Prostate gland (tissue), 2 donors: ENCODE data around the gene TNFAIP3. TPM values are rescaled to one million over a fixed set of nuclear protein-coding genes. Genes with fewer than 3 reads are reported as not detected.

Source experiments
- DNase-seq: peaks from one replicate; pipeline ENCODE4 v3.0.0-alpha.2; 2019; ENCODE audit warnings: low spot score
- H3K27ac ChIP-seq, 2 donors: fragments of 200-600 bp; sonication (generic); 2 replicates each; pipeline ENCODE4 v1.5.1; 2017 to 2019
- H3K27me3 ChIP-seq: fragments of 200-600 bp; sonication (generic); replicated peaks from 2 replicates; pipeline ENCODE4 v1.5.1; 2019; ENCODE audit not compliant: insufficient read depth
- H3K36me3 ChIP-seq, 2 donors: fragments of 200-600 bp; sonication (generic); 1 replicate in 1 of 2; 2 replicates in 1 of 2; pipeline versions ENCODE4 v1.5.1 to v1.8.1; 2017 to 2019
- H3K4me1 ChIP-seq: fragments of 200-600 bp; sonication (generic); replicated peaks from 2 replicates; pipeline ENCODE4 v1.5.1; 2019
- H3K4me3 ChIP-seq, 2 donors: fragments of 200-600 bp; sonication (generic); 2 replicates each; pipeline ENCODE4 v1.5.1; 2017 to 2019
- H3K9me3 ChIP-seq: fragments of 200-600 bp; sonication (generic); 2 replicates; pipeline ENCODE4 v1.5.1; 2017
- POLR2A ChIP-seq: fragments of 450-650 bp; IDR thresholded peaks from one replicate; pipeline ENCODE4 v1.6.1; 2016; ENCODE audit warnings: antibody characterized with exemption, mild to moderate bottlenecking
- POLR2AphosphoS5 ChIP-seq: sonication (generic); formaldehyde crosslinking; IDR thresholded peaks from one replicate; pipeline ENCODE4 v1.6.1; 2017; ENCODE audit warnings: antibody characterized with exemption
- WGBS: methylation state at CpG from one replicate; pipeline ENCODE4 v1.1.5; 2018; 5-methylcytosine and 5-hydroxymethylcytosine counted together
- intact Hi-C: fragments of 100-400 bp; cut with DNase I; formaldehyde crosslinking; loops from one replicate; pipeline ENCODE4 v1.14.2; 2022
- total RNA-seq, 2 donors: library from RNA; depleted of rRNA; stranded (reverse); fragments of >200 nt; gene quantifications; one replicate each; pipeline ENCODE4 v1.1.0, GENCODE V29; 2016
- TF ChIP-seq, protein P1 (sequence below), 4 experiments: fragments of 200-600 bp in 2 of 4; fragments of 450-650 bp in 2 of 4; sonication (generic) in 2 of 4; IDR thresholded peaks; 1 replicate in 3 of 4; 2 replicates in 1 of 4; pipeline ENCODE4 v1.5.1; 2016 to 2019; ENCODE audit warnings: antibody characterized with exemption in 4 of 4, mild to moderate bottlenecking in 2 of 4, moderate library complexity in 2 of 4

Gene TNFAIP3
- total RNA-seq, 2 donors from 2014 or later, result 13.0 to 19.9 TPM

DNA sequence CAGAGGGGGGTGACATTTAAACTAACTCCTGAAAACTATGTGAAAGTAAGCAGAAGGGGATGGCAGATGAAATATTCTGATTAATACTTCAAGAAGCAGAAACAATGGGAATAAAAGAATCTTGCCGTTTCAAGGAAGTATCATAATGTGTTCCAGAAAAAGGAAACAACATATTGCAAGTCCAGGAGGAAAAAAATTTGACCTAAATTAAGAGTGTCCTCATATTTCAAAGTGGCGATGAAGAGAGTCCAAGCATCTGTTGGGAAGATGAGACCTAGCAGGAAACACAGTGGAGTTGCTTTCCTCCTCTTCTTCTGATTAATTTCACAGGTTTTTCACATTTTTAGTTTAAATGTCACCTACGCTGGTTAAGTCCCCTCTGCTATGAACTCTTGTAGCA, 45.6 kb upstream of the TNFAIP3 start:
- H3K36me3 ChIP-seq, result no peaks in the 10 kb centered on the region
- no peaks in the 10 kb centered on the region for H3K9me3 ChIP-seq
- no peak for DNase-seq
- no peaks in the 10 kb centered on the region for H3K27me3 ChIP-seq
- intact Hi-C loops, result no loop called here
- no peak overlapping the region for H3K27ac ChIP-seq
- no peak overlapping the region for H3K4me3 ChIP-seq
- 58% methylated on average over 3 of the region's 3 CpGs for WGBS
- no peaks in the 10 kb centered on the region for H3K4me1 ChIP-seq
- no peak for TF ChIP-seq POLR2AphosphoS5
- TF ChIP-seq, protein P1, sequence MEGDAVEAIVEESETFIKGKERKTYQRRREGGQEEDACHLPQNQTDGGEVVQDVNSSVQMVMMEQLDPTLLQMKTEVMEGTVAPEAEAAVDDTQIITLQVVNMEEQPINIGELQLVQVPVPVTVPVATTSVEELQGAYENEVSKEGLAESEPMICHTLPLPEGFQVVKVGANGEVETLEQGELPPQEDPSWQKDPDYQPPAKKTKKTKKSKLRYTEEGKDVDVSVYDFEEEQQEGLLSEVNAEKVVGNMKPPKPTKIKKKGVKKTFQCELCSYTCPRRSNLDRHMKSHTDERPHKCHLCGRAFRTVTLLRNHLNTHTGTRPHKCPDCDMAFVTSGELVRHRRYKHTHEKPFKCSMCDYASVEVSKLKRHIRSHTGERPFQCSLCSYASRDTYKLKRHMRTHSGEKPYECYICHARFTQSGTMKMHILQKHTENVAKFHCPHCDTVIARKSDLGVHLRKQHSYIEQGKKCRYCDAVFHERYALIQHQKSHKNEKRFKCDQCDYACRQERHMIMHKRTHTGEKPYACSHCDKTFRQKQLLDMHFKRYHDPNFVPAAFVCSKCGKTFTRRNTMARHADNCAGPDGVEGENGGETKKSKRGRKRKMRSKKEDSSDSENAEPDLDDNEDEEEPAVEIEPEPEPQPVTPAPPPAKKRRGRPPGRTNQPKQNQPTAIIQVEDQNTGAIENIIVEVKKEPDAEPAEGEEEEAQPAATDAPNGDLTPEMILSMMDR (IDR thresholded peaks at IDR 0.05), result no peak
- TF ChIP-seq POLR2A, result no peak

DNA sequence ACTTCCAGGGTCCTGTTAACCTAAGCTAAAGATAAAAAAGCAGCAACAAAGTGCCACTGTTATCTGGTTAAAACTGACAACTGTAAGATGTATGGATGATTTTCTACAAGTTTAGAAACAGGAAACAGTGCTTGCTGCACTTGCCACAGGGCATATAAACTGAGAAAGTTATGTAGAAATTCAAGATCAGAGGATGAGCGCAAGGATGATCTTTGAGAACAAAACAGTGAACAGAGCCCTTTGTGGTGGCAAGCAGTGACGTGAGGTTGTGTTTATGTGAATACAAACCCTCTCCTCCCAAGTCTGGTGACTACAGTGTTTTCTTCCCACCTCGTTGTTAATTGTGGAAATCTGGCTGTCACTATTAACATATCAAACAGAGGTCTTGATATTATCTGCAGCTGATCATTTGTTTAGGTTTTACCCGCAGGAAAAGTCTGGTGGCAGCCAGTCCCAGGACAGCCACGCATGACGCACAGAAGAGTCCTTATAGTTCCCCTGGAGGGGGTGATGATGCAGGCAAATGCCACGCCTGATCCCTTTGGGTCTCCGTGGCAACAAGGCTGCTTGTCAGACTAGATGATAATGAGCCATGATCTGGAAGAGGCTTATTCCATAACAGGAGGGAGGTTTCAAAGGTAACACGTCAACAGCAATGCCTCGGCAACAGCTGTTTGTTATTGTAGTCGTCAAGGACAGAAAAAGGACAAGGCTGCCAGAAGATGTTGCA, 43.1 kb upstream of the TNFAIP3 start:
- WGBS, result 21% methylated on average over 11 of the region's 11 CpGs
- H3K4me1 ChIP-seq, result no peaks in the 10 kb centered on the region
- no peaks in the 10 kb centered on the region for H3K27me3 ChIP-seq
- intact Hi-C loops, result no loop called here
- TF ChIP-seq POLR2A, result no peak
- no peak for TF ChIP-seq POLR2AphosphoS5
- TF ChIP-seq, protein P1 (IDR thresholded peaks at IDR 0.05), result no peak
- H3K27ac ChIP-seq, result no peak overlapping the region
- no peaks in the 10 kb centered on the region for H3K36me3 ChIP-seq
- no peak overlapping the region for H3K4me3 ChIP-seq
- DNase-seq, result no peak
- no peaks in the 10 kb centered on the region for H3K9me3 ChIP-seq

DNA sequence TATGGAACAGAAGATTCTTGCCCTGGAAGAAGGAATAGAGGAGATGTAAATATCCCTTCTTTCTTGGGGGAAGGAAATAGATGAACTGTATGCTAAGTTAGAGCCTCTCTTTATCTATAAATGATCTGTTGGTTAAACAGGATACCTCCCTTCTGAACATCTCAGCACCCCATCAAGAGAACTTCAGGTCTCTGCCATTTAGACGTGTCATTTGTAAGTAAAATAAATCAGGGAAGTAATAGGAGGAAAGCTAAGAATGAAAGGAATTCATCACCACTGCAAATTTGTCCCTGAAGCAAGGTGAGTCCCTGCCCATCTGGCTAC, 42.5 kb upstream of the TNFAIP3 start:
- Histone ChIP-seq H3K4me1 (no peaks in the 10 kb centered on the region), H3K9me3 (no peaks in the 10 kb centered on the region), H3K27ac (no peak overlapping the region), H3K4me3 (no peak overlapping the region), H3K27me3 (no peaks in the 10 kb centered on the region), H3K36me3 (no peaks in the 10 kb centered on the region)
- TF ChIP-seq, protein P1 (IDR thresholded peaks at IDR 0.05), result no peak
- no peak for TF ChIP-seq POLR2AphosphoS5
- TF ChIP-seq POLR2A, result no peak
- 30% methylated on average over 1 of the region's 1 CpG for WGBS
- intact Hi-C loops, result no loop called here
- DNase-seq, result no peak

DNA sequence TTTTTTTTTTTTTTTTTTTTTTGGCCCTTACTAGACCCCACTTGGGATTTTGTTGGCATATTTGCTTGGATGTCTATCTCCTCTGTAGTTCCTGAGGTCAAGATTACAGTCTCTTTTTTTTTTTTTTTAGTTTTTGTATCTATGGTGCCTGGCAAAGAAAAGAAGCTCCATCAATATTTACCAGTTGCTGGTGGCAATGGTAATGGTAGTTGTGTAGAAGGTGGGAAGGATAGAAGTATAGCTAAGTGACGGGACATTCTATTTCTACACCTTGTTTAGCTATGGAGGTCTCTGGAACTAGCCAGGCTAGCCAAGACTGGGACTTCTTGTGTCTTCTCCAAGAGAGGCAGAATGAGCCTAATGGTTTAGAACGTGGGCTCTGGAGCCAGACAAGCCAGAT, 42.2 kb upstream of the TNFAIP3 start:
- no peak for DNase-seq
- H3K4me1 ChIP-seq, result no peaks in the 10 kb centered on the region
- TF ChIP-seq POLR2A, result no peak
- TF ChIP-seq, protein P1 (IDR thresholded peaks at IDR 0.05), result no peak
- TF ChIP-seq POLR2AphosphoS5, result no peak
- no peaks in the 10 kb centered on the region for H3K36me3 ChIP-seq
- no peak overlapping the region for H3K4me3 ChIP-seq
- H3K27me3 ChIP-seq, result no peaks in the 10 kb centered on the region
- 80% methylated on average over 2 of the region's 2 CpGs for WGBS
- H3K27ac ChIP-seq, result no peak overlapping the region
- intact Hi-C loops, result no loop called here
- no peaks in the 10 kb centered on the region for H3K9me3 ChIP-seq

DNA sequence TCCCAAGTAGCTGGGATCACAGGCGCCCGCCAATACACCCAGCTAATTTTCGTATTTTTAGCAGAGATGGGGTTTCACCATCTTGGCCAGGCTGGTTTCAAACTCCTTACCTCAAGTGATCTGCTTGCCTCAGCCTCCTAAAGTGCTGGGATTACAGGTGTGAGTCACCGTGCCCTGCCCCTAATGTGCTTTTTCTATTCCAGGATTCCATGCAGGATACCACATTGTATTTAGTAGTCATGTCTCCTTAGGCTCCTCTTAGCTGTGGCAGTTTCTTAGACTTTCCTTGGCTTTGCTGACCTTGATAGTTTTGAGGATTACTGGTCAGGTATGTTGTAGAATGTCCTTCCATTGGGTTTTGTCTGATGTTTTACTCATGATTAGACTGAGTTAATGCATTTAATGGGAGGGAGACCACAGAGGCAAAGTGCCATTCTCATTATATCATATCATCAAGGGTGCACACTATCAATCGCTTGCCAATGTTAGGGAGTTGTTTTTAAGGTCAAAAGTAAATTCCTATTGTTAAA, 39.6 kb upstream of the TNFAIP3 start:
- Histone ChIP-seq H3K4me1 (no peaks in the 10 kb centered on the region), H3K9me3 (no peaks in the 10 kb centered on the region), H3K36me3 (no peaks in the 10 kb centered on the region), H3K27me3 (no peaks in the 10 kb centered on the region), H3K27ac (no peak overlapping the region), H3K4me3 (no peak overlapping the region)
- TF ChIP-seq, protein P1 (IDR thresholded peaks at IDR 0.05), result no peak
- DNase-seq, result no peak
- 97% methylated on average over 5 of the region's 5 CpGs for WGBS
- intact Hi-C loops, result no loop called here
